Keratinocyte (primary cell): ENCODE results near the gene GSTM5.

Source experiments
- EZH2 ChIP-seq: IDR thresholded peaks from one replicate; pipeline ENCODE4 v1.6.1; 2012; ENCODE audit warnings: inconsistent platforms, mild to moderate bottlenecking, low read length, moderate library complexity
- TF ChIP-seq, protein P1 (sequence below), 3 experiments: IDR thresholded peaks in 1 of 3; conservative IDR thresholded peaks in 1 of 3; optimal IDR thresholded peaks in 1 of 3; 2 replicates in 2 of 3; 3 replicates in 1 of 3; pipeline versions ENCODE3 to v1.5.1; 2011; ENCODE audit warnings: low read length in 3 of 3, mild to moderate bottlenecking in 3 of 3, moderate library complexity in 2 of 3, control low read depth in 1 of 3, inconsistent platforms in 1 of 3; ENCODE audit not compliant: insufficient read depth in 2 of 3; ENCODE audit errors: extremely low read depth in 1 of 3

DNA sequence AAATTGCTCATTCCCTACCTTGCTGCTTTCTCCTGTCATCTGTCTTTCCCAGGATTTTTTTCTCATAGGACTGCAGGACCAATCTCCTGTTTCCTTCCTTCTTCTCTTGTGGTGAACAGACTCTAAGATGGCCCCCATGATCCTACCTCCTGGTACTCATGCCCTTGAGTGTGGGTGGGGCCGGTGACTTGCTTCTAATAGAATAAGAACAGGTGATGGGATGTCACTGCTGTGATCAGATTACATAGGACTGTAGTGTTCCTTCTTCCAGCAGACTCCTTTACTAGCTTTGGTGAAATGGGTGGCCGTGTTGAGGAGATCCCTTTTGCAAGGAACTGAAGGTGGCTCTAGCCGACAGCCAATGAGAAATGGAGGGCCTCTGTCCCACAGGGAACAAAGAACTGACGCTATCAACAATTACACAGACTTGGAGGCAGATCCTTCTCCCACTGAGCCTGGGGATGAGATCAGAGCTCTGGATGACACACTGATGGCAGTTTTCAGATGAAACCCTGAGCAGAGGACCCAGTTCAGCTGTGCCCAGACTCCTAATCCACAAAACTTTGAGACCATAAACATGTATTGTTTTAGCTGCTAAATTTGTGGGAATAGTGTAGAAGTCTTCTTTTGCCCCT, 21.3 kb downstream of the GSTM5 start:
- TF ChIP-seq, protein P1, sequence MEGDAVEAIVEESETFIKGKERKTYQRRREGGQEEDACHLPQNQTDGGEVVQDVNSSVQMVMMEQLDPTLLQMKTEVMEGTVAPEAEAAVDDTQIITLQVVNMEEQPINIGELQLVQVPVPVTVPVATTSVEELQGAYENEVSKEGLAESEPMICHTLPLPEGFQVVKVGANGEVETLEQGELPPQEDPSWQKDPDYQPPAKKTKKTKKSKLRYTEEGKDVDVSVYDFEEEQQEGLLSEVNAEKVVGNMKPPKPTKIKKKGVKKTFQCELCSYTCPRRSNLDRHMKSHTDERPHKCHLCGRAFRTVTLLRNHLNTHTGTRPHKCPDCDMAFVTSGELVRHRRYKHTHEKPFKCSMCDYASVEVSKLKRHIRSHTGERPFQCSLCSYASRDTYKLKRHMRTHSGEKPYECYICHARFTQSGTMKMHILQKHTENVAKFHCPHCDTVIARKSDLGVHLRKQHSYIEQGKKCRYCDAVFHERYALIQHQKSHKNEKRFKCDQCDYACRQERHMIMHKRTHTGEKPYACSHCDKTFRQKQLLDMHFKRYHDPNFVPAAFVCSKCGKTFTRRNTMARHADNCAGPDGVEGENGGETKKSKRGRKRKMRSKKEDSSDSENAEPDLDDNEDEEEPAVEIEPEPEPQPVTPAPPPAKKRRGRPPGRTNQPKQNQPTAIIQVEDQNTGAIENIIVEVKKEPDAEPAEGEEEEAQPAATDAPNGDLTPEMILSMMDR (optimal IDR thresholded peaks at IDR 0.05 in 1 of 3, IDR thresholded peaks at IDR 0.05 in 1 of 3, conservative IDR thresholded peaks at IDR 0.05 in 1 of 3; ENCODE audit: extremely low read depth in 1 of 3, insufficient read depth in 2 of 3, low read length in 3 of 3) = no peak
- TF ChIP-seq EZH2 = no peak
